Uterus (tissue), 2 donors: ENCODE data around the gene MICAL2.

Experiments used
- POLR2A ChIP-seq, 2 donors: fragments of 450-650 bp; IDR thresholded peaks; one replicate each; pipeline ENCODE4 v1.6.1; 2016; ENCODE audit warnings: antibody characterized with exemption in 2 of 2, mild to moderate bottlenecking in 1 of 2, moderate library complexity in 1 of 2
- TF ChIP-seq, protein P1 (sequence below), 4 experiments: fragments of 200-600 bp in 2 of 4; fragments of 450-650 bp in 2 of 4; sonication (generic) in 2 of 4; IDR thresholded peaks; one replicate each; pipeline ENCODE4 v1.5.1; 2016 to 2019; ENCODE audit warnings: antibody characterized with exemption in 4 of 4, mild to moderate bottlenecking in 2 of 4, moderate library complexity in 1 of 4

DNA sequence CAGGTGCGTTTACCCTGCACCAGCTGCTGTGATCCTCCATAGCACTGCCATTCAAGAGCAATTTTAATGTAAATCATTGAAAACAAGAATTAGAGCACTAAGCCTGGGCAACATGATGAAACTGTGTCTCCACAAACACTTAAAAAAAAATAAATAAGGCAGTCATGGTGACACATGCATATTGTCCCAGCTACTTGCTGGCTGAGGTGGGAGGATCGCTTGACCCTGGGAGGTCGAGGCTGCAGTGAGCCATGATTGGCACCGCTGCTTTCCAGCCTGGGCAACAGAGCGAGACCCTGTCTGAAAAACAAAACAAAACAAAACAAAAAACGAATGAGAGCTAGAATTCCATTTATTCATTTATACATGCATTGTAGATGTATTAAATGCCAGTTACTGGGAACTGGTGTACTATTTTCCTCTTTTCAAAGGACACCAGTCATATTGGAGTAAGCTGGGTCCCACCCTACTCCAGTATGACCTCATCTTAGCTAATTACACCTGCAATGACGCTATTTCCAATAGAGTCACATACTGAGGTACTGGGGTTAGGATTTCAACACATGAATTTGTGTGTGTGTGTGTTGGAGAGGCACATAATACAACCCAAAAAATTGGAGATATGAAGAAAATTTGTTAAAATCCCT lies 101.9 kb downstream of the MICAL2 start:
- TF ChIP-seq, protein P1, sequence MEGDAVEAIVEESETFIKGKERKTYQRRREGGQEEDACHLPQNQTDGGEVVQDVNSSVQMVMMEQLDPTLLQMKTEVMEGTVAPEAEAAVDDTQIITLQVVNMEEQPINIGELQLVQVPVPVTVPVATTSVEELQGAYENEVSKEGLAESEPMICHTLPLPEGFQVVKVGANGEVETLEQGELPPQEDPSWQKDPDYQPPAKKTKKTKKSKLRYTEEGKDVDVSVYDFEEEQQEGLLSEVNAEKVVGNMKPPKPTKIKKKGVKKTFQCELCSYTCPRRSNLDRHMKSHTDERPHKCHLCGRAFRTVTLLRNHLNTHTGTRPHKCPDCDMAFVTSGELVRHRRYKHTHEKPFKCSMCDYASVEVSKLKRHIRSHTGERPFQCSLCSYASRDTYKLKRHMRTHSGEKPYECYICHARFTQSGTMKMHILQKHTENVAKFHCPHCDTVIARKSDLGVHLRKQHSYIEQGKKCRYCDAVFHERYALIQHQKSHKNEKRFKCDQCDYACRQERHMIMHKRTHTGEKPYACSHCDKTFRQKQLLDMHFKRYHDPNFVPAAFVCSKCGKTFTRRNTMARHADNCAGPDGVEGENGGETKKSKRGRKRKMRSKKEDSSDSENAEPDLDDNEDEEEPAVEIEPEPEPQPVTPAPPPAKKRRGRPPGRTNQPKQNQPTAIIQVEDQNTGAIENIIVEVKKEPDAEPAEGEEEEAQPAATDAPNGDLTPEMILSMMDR (IDR thresholded peaks at IDR 0.05), result no peak
- no peak for TF ChIP-seq POLR2A (IDR thresholded peaks at IDR 0.05)
